HG03039 (cell line): Measurements from ENCODE around the gene MRPS2.

Experiments used
- ATAC-seq: cut with Tn5 transposase; IDR thresholded peaks from one replicate; pipeline ENCODE4 v1.9.1; 2021; ENCODE audit warnings: mild to moderate bottlenecking, moderate library complexity; ENCODE audit not compliant: unreplicated experiment

The MRPS2 gene

GRCh38 chr9:135480071-135480939, 20.2 kb upstream of the MRPS2 start:
- ATAC-seq, result no peak

DNA sequence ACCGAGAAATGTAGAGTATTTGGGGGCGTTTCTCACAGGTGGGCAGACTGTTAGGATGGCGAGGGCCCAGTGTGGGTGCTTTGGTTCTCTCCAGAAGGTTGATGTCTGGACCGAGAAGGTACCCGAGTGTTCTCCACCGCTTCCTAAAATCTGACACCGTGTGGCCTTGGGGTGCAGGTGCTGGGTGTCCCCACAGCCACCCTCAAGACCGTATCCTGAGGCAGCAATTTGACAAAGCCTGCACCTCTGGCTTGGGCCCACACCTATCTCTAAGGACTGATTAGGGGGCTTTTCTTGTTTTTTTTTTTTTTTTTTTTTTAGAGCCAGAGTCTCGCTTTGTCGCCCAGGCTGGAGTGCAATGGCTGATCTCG, 19.6 kb upstream of the MRPS2 start:
- ATAC-seq, result no peak

DNA sequence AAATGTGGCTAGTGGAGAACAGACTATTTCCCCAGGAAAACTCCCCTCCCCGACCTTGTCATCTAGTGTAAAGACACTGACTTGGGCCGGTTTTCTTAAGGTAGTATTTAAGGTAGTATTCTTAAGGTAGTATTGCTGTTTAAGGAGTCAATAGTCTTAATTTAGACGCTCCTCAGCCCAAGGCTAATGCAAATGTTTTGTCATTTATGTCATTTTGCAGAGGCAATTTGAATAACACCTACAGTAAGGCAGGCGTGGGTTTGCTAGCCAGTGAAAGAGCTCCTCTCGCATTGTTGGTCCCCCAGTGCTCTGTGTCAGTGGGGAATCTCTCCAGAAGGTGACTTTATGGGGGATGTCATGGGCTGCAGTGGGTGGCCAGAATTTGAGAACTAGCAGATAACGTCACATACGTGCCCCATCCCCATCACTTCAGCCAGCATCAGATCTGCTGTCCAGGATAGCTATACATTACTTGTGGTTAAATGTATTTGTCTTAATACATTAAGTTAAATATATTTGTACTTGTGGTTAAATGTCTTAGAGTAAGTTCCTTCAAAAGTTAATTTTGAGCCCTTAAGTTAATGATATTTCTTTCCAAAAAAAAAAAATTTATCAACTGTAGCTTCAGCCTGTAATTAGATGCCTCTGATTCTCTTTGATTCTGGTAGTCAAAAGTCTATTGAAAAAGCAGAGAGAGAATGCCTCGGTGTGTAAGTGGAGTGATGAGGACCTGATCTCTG, 18.3 kb upstream of the MRPS2 start:
- no peak for ATAC-seq

- ATAC-seq, result no peak
Measured at GRCh38 chr9:135484460-135485277, 15.8 kb upstream of the MRPS2 start.

DNA sequence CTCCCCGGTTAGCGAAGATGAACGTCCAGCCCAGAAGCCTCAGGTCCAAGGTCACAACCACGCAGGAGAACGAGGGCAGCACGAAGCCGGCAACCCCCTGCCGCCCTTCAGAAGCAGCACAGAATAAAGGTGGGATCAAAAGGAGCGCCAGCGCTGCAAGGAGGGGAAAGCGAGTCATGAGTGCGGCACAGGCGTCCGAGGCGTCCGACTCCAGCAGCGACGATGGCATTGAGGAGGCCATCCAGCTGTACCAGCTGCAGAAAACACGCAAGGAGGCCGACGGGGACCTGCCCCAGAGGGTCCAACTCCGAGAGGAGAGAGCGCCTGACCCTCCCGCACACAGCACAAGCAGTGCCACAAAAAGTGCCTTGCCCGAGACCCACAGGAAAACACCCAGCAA, 15.1 kb upstream of the MRPS2 start:
- no peak for ATAC-seq

DNA sequence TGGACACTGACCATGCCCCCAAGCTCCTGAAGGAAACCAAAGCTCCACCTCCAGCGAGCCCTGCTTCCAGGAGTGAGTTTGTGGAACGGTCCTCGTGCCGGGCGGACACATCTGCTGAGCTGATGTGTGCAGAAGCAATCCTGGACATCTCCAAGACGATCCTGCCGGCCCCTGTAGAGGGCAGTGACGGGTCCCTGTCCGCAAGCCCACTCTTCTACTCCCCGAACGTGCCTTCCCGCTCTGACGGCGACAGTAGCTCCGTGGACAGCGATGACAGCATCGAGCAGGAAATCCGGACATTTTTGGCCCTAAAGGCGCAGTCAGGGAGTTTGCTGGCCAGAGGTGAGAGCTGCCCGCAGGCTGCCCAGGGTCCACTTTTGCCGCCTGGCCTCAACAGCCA, 14.7 kb upstream of the MRPS2 start:
- ATAC-seq, result no peak

GRCh38 chr9:135486267-135487065, 14.0 kb upstream of the MRPS2 start:
- no peak for ATAC-seq

DNA sequence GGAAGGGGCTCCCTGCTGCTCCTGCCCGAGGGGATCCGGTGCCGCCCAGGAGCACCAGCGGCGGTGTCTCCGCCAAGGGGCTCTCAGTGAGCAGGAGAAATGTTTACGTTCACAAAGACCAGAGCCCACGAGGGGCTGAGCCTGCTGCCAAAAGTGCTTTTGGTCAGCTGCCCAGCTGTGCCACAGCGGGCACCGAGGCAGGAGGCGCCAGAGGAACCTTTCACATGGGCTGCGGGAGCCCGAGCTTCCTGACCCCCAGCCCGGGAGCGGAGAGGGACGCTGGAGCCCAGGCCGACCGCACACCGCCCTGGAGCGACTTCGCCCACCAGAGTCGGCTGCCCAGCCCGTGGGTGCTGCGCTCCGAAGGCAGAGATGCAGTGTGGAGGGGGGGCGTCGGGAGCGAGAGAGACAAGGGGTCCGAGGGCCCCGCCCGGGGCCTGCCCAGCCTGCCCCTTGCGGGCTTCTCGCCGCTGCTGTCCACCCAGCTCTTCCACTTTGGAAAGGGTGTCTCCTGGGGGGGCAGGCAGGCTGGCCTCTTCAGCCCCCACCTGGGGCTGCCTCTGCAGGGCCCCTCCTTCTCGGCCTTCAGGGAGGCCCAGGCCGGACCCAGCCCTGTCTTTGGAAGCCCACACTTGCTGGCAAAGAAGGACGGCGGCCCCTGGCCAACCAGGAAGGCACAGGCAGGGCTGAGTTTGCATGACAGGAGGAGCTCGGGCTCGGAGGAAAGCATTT, 13.0 kb upstream of the MRPS2 start:
- ATAC-seq, result no peak

GRCh38 chr9:135488013-135488330, 12.5 kb upstream of the MRPS2 start:
- no peak for ATAC-seq

GRCh38 chr9:135488527-135488926, 12.0 kb upstream of the MRPS2 start:
- no peak for ATAC-seq

GRCh38 chr9:135489188-135489906, 11.1 kb upstream of the MRPS2 start:
- no peak for ATAC-seq

DNA sequence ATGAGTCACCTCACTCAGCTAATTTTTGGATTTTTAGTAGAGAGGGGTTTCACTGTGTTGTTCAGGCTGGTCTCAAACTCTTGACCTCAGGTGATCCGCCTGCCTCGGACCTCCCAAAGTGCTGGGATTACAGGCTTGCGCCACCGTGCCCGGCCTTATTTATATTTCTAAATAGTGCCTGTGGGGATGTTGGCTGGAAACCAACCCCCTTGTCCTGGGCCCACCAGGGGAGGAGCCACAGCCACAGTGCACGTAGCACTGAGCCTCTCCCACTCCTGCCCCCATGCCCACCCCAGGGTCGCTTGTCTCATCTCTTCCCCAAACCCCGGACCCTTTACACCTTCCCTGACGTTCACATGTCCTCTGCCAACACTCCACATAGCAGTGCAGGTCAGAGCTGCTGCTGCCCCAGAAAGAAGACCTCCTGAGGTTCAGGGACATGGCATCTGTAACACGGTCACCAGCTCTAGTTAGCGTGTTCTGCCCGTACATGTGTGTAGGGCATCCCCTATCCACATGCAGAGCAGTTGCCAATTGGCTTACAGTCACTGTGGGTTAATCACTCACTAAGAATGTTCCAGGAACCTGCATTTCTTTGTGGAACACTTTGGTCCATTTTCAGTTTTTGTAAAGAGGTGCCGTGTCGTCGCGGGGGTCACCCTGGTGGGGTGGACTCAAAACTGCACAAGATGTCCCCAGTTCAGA, 10.2 kb upstream of the MRPS2 start:
- no peak for ATAC-seq

GRCh38 chr9:135490980-135491464, 9.5 kb upstream of the MRPS2 start:
- ATAC-seq, result no peak

DNA sequence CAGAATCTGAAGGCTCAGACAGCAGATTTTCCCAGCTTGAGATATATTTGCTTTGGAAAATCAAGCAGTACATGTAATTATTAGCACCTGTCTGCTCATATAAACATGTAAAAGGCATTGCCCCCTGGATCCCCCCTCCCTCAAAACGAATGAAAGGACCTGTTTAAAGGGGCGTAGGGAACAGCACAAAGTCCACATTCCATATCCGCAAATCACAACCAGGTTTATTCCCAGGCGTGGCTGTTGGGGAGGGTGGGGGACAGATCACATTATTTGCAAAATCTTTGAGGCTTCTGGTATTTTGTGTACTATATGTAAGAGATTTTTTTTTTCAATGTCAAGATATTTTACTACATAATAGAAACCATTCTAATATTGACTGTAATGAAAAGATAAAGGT, 8.7 kb upstream of the MRPS2 start:
- no peak for ATAC-seq

- no peak for ATAC-seq
Measured at GRCh38 chr9:135492886-135493669, 7.4 kb upstream of the MRPS2 start.

- ATAC-seq, result no peak
Measured at GRCh38 chr9:135494791-135495559, 5.5 kb upstream of the MRPS2 start.
